Neural progenitor cell (in vitro differentiated cells): ENCODE measurements around the gene OR14J1. TPM values are rescaled to one million over a fixed set of nuclear protein-coding genes. Genes with fewer than 3 reads are reported as not detected.
"Not testable (repeated sequence)": the region's sequence is repeated elsewhere in the genome, so short reads cannot be mapped to it uniquely, and the experiment has no call there.

Experiments used
- DNase-seq: peaks from one replicate; pipeline ENCODE4 v3.0.0-alpha.2; 2016; ENCODE audit warnings: low spot score
- H2AFZ ChIP-seq: fragments of 200-600 bp; sonication (generic); replicated peaks from 2 replicates; pipeline ENCODE4 v1.6.1; 2016; ENCODE audit warnings: antibody characterized with exemption
- H3F3A ChIP-seq: fragments of 200-600 bp; sonication (generic); 2 replicates; pipeline ENCODE4 v1.6.1; 2016; ENCODE audit warnings: antibody characterized with exemption, low read depth
- H3K27ac ChIP-seq: fragments of 200-600 bp; sonication (generic); 2 replicates; pipeline ENCODE4 v1.5.1; 2016; ENCODE audit warnings: mild to moderate bottlenecking
- H3K27me3 ChIP-seq: fragments of 200-600 bp; sonication (generic); 2 replicates; pipeline ENCODE4 v1.6.1; 2016; ENCODE audit warnings: mild to moderate bottlenecking, moderate library complexity
- H3K36me3 ChIP-seq: fragments of 200-600 bp; sonication (generic); 2 replicates; pipeline ENCODE4 v1.5.1; 2016
- H3K4me1 ChIP-seq: fragments of 200-600 bp; sonication (generic); 2 replicates; pipeline ENCODE4 v1.6.1; 2016; ENCODE audit warnings: mixed run types
- H3K4me2 ChIP-seq: fragments of 200-600 bp; sonication (generic); 2 replicates; pipeline ENCODE4 v1.6.1; 2016
- H3K4me3 ChIP-seq: fragments of 200-600 bp; sonication (generic); 2 replicates; pipeline ENCODE4 v1.5.1; 2016
- H3K79me2 ChIP-seq: fragments of 200-600 bp; sonication (generic); 2 replicates; pipeline ENCODE4 v1.6.1; 2016; ENCODE audit warnings: low read depth
- H3K9ac ChIP-seq: fragments of 200-600 bp; sonication (generic); 2 replicates; pipeline ENCODE4 v1.6.1; 2016
- H3K9me3 ChIP-seq: fragments of 200-600 bp; sonication (generic); 2 replicates; pipeline ENCODE4 v1.5.1; 2016; ENCODE audit warnings: low read depth
- H4K20me1 ChIP-seq: fragments of 200-600 bp; sonication (generic); 2 replicates; pipeline ENCODE4 v1.6.1; 2016; ENCODE audit warnings: low read depth
- H3K27ac Mint-ChIP-seq: 3 replicates; pipeline ENCODE4 v1.8.0; 2021; ENCODE audit warnings: mixed read lengths
- H3K27me3 Mint-ChIP-seq: 2 replicates; pipeline ENCODE4 v1.8.0; 2022; ENCODE audit warnings: low read depth, mild to moderate bottlenecking, inconsistent platforms, moderate library complexity, mixed read lengths; ENCODE audit not compliant: insufficient read depth
- H3K36me3 Mint-ChIP-seq: 3 replicates; pipeline ENCODE4 v1.8.0; 2021; ENCODE audit warnings: mixed read lengths
- H3K4me1 Mint-ChIP-seq: 3 replicates; pipeline ENCODE4 v1.8.0; 2021; ENCODE audit warnings: mixed read lengths
- H3K4me3 Mint-ChIP-seq: 3 replicates; pipeline ENCODE4 v1.8.0; 2021; ENCODE audit warnings: mild to moderate bottlenecking, moderate library complexity, mixed read lengths
- H3K9me3 Mint-ChIP-seq: 3 replicates; pipeline ENCODE4 v1.8.0; 2020; ENCODE audit warnings: mixed read lengths
- EZH2 ChIP-seq: fragments of 200-600 bp; sonication (generic); IDR thresholded peaks from 2 replicates; pipeline ENCODE4 v1.6.1; 2017; ENCODE audit warnings: antibody characterized with exemption, mild to moderate bottlenecking, moderate library complexity
- EZH2phosphoT487 ChIP-seq: fragments of 200-600 bp; sonication (generic); IDR thresholded peaks from 2 replicates; pipeline ENCODE4 v1.6.1; 2017; ENCODE audit warnings: antibody characterized with exemption
- total RNA-seq: library from RNA; depleted of rRNA; stranded (reverse); fragments of >200 nt; gene quantifications from 2 replicates; pipeline ENCODE4 v1.2.3, GENCODE V29; 2015; ENCODE audit warnings: low replicate concordance
- TF ChIP-seq, protein P1 (sequence below): fragments of 200-600 bp; sonication (generic); IDR thresholded peaks from 2 replicates; pipeline ENCODE4 v1.5.1; 2017; ENCODE audit warnings: antibody characterized with exemption, mild to moderate bottlenecking

OR14J1 gene
- total RNA-seq, 1 donor from 2014 or later = not detected

GRCh38 chr6:29325777-29326176 lies 24.3 kb downstream of the OR14J1 start:
- no peaks in the 10 kb centered on the region for H3K27me3 Mint-ChIP-seq
- Histone ChIP-seq H3K27ac (no peak overlapping the region), H3K36me3 (no peaks in the 10 kb centered on the region), H3K9me3 (no peaks in the 10 kb centered on the region), H3K4me2 (no peak overlapping the region), H4K20me1 (no peaks in the 10 kb centered on the region), H3K79me2 (no peaks in the 10 kb centered on the region), H2AFZ (no peak overlapping the region), H3K4me3 (no peak overlapping the region), H3K4me1 (no peaks in the 10 kb centered on the region), H3K27me3 (no peaks in the 10 kb centered on the region), H3K9ac (no peak overlapping the region), H3F3A (no peaks in the 10 kb centered on the region)
- TF ChIP-seq, protein P1, sequence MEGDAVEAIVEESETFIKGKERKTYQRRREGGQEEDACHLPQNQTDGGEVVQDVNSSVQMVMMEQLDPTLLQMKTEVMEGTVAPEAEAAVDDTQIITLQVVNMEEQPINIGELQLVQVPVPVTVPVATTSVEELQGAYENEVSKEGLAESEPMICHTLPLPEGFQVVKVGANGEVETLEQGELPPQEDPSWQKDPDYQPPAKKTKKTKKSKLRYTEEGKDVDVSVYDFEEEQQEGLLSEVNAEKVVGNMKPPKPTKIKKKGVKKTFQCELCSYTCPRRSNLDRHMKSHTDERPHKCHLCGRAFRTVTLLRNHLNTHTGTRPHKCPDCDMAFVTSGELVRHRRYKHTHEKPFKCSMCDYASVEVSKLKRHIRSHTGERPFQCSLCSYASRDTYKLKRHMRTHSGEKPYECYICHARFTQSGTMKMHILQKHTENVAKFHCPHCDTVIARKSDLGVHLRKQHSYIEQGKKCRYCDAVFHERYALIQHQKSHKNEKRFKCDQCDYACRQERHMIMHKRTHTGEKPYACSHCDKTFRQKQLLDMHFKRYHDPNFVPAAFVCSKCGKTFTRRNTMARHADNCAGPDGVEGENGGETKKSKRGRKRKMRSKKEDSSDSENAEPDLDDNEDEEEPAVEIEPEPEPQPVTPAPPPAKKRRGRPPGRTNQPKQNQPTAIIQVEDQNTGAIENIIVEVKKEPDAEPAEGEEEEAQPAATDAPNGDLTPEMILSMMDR = no peak
- TF ChIP-seq EZH2phosphoT487 = no peak
- TF ChIP-seq EZH2 = no peak
- no peaks in the 10 kb centered on the region for H3K4me1 Mint-ChIP-seq
- H3K27ac Mint-ChIP-seq = no peak overlapping the region
- H3K4me3 Mint-ChIP-seq = no peak overlapping the region
- H3K36me3 Mint-ChIP-seq = no peaks in the 10 kb centered on the region
- DNase-seq = no peak
- H3K9me3 Mint-ChIP-seq = no peaks in the 10 kb centered on the region

GRCh38 chr6:29332676-29333075 lies 31.2 kb downstream of the OR14J1 start:
- H3K9me3 Mint-ChIP-seq = no peaks in the 10 kb centered on the region
- no peak overlapping the region for H3K27ac Mint-ChIP-seq
- Histone ChIP-seq H3K9ac (no peak overlapping the region), H3K9me3 (no peaks in the 10 kb centered on the region), H3K4me1 (no peaks in the 10 kb centered on the region), H4K20me1 (no peaks in the 10 kb centered on the region), H3K27me3 (no peaks in the 10 kb centered on the region), H3K27ac (no peak overlapping the region), H3F3A (no peaks in the 10 kb centered on the region), H3K79me2 (no peaks in the 10 kb centered on the region), H3K4me3 (no peak overlapping the region), H3K4me2 (no peak overlapping the region), H2AFZ (no peak overlapping the region), H3K36me3 (no peaks in the 10 kb centered on the region)
- no peak overlapping the region for H3K4me3 Mint-ChIP-seq
- H3K27me3 Mint-ChIP-seq = no peaks in the 10 kb centered on the region
- no peaks in the 10 kb centered on the region for H3K36me3 Mint-ChIP-seq
- no peak for DNase-seq
- H3K4me1 Mint-ChIP-seq = no peaks in the 10 kb centered on the region
- TF ChIP-seq, protein P1 = no peak
- TF ChIP-seq EZH2phosphoT487 = no peak
- TF ChIP-seq EZH2 = no peak

DNA sequence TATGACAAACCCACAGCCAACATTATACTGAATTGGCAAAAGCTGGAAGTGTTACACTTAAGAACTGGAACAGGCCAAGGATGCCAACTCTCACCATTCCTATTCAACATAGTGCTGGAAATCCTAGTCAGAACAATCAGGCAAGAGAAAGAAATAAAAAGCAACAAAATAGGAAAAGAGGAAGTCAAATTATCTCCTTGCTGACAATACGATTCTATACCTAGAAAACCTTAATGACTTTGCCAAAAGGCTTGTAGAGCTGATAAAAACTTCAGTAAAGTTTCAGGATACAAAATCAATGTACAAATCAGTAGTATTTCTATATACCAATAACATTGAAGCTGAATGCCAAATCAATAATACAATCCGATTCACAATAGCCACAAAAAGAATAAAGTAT lies 34.8 kb downstream of the OR14J1 start:
- no peak overlapping the region for H3K27ac ChIP-seq
- H3K4me3 ChIP-seq = no peak overlapping the region
- H3K9me3 Mint-ChIP-seq = no peaks in the 10 kb centered on the region
- no peaks in the 10 kb centered on the region for H3K4me1 ChIP-seq
- no peak overlapping the region for H3K27ac Mint-ChIP-seq
- no peaks in the 10 kb centered on the region for H3K36me3 Mint-ChIP-seq
- no peak overlapping the region for H3K4me2 ChIP-seq
- H2AFZ ChIP-seq = no peak overlapping the region
- TF ChIP-seq EZH2 = no peak
- TF ChIP-seq, protein P1 = no peak
- no peak for TF ChIP-seq EZH2phosphoT487
- no peak overlapping the region for H3K9ac ChIP-seq
- no peaks in the 10 kb centered on the region for H3K9me3 ChIP-seq
- no peaks in the 10 kb centered on the region for H3K36me3 ChIP-seq
- no peaks in the 10 kb centered on the region for H4K20me1 ChIP-seq
- H3K79me2 ChIP-seq = no peaks in the 10 kb centered on the region
- H3F3A ChIP-seq = no peaks in the 10 kb centered on the region
- no peak for DNase-seq
- H3K4me1 Mint-ChIP-seq = no peaks in the 10 kb centered on the region
- H3K27me3 ChIP-seq = no peaks in the 10 kb centered on the region
- H3K4me3 Mint-ChIP-seq = no peak overlapping the region
- H3K27me3 Mint-ChIP-seq = no peaks in the 10 kb centered on the region

DNA sequence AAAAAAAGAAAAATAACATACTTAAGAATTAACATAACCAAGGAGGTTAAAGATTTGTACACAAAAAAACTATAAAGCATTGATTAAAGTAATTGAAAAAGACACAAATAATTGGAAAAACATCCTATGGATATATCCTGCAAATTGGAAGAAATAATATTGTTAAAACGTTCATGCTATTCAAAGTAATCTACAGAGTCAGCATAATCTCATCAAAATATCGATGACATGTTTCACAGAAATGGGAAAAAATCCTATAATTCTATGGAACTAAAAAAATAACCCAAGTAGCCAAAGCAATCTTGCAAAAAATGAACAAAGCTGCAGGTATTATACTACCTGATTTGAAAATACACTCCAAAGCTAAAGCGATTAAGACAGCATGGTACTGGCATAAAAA lies 43.9 kb downstream of the OR14J1 start:
- H3K36me3 Mint-ChIP-seq = no peaks in the 10 kb centered on the region

GRCh38 chr6:29349348-29349747 lies 47.8 kb downstream of the OR14J1 start:
- H3K27ac Mint-ChIP-seq, H4K20me1 ChIP-seq, H3K4me1 ChIP-seq, H3K36me3 Mint-ChIP-seq, H3K9me3 ChIP-seq, H3K4me3 Mint-ChIP-seq, H3K27ac ChIP-seq, H2AFZ ChIP-seq, H3K4me1 Mint-ChIP-seq, H3K9ac ChIP-seq, H3F3A ChIP-seq, DNase-seq, H3K27me3 ChIP-seq, H3K36me3 ChIP-seq, H3K4me2 ChIP-seq, H3K4me3 ChIP-seq, H3K27me3 Mint-ChIP-seq, H3K9me3 Mint-ChIP-seq, H3K79me2 ChIP-seq: not testable (repeated sequence)

More for the DNA sequence above, 43.9 kb downstream of the OR14J1 start:
- no peaks in the 10 kb centered on the region for H3F3A ChIP-seq
- TF ChIP-seq, protein P1 = no peak
- TF ChIP-seq EZH2phosphoT487 = no peak
- no peak for TF ChIP-seq EZH2
- DNase-seq = no peak
- no peak overlapping the region for H3K4me2 ChIP-seq
- H3K27ac Mint-ChIP-seq = no peak overlapping the region
- no peak overlapping the region for H3K9ac ChIP-seq
- H3K36me3 ChIP-seq = no peaks in the 10 kb centered on the region
- H3K4me1 Mint-ChIP-seq = no peaks in the 10 kb centered on the region
- H2AFZ ChIP-seq = no peak overlapping the region
- H3K4me3 Mint-ChIP-seq = no peak overlapping the region
- no peak overlapping the region for H3K4me3 ChIP-seq
- H3K27me3 ChIP-seq = no peaks in the 10 kb centered on the region
- no peaks in the 10 kb centered on the region for H3K79me2 ChIP-seq
- H3K27ac ChIP-seq = no peak overlapping the region
- H3K27me3 Mint-ChIP-seq = no peaks in the 10 kb centered on the region
- no peaks in the 10 kb centered on the region for H3K4me1 ChIP-seq
- H3K9me3 Mint-ChIP-seq = no peaks in the 10 kb centered on the region
- H3K9me3 ChIP-seq = no peaks in the 10 kb centered on the region
- H4K20me1 ChIP-seq = no peaks in the 10 kb centered on the region
